Transverse colon (tissue), 3 donors: Measurements from ENCODE around the gene RUNX1.

Source experiments
- CTCF ChIP-seq, 5 experiments: fragments of 200-600 bp in 3 of 5; fragments of 450-650 bp in 2 of 5; sonication (generic) in 3 of 5; IDR thresholded peaks; 1 replicate in 2 of 5; 2 replicates in 3 of 5; pipeline ENCODE4 v1.5.1; 2016 to 2017; ENCODE audit warnings: antibody characterized with exemption in 5 of 5, inconsistent platforms in 3 of 5, mild to moderate bottlenecking in 2 of 5, moderate library complexity in 1 of 5
- POLR2A ChIP-seq: fragments of 450-650 bp; IDR thresholded peaks from one replicate; pipeline ENCODE4 v1.6.1; 2016; ENCODE audit warnings: antibody characterized with exemption, mild to moderate bottlenecking, moderate library complexity

GRCh38 chr21:34950980-34951379, 98.1 kb downstream of the RUNX1 start:
- TF ChIP-seq POLR2A (no peak), CTCF (IDR thresholded peaks at IDR 0.05) (no peak)
